CD4-positive, alpha-beta T cell treated with Interleukin-15 for 4 hours (primary cell): Measurements from ENCODE around the gene HLF.

Experiments used
- DNase-seq: peaks from one replicate; pipeline ENCODE4 v3.0.0-alpha.2; 2020; ENCODE audit warnings: low spot score

The HLF gene

DNA sequence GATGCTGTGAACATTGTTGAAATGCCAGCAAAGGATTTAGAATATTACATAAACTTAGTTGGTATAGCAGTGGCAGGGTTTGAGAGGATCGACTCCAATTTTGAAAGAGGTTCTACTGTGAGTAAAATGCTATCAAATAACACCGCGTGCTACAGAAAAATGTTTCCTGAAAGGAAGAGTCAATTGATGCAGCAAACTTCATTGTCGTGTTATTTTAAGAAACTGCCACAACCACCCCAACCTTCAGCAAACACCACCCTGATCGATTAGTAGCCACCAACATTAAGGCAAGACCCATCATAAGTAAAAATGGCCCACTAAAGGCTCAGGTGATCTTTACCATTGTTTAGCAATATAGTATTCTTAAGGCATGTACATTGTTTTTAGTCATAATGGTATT, 27.3 kb downstream of the HLF start:
- no peak for DNase-seq

DNA sequence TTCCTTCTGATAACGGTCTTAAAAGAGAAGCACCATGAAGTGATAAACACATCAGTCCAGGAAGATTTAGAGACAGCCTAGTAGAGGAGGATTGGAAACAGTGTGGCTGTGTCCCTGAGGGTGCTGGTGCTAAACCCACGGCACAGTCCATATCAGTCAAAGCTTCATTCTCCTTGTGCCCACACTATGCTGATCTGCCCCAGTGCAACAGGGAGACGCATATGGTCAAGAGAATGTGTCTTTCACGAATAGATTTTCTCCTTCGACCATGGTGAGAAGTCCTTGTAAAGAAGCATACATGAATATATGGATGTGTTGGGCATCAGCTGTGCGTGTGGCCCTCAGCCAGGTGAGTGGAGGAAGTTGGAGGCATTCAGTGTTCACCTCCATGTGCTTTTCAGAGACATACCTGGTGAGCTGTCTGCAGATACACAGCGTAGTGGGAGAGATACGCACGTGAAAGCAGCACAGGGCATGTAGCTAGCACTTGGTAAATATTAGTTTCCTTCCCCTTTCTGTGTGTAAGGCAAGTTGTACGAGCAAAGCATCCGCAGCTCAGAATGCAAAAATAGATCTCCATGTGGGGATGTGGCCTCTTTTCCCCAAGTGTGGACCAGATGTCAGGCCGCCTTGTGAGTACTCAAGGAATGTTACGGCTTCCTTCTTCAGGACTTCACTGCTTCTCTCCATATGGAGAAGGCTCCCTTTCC, 29.4 kb downstream of the HLF start:
- no peak for DNase-seq

DNA sequence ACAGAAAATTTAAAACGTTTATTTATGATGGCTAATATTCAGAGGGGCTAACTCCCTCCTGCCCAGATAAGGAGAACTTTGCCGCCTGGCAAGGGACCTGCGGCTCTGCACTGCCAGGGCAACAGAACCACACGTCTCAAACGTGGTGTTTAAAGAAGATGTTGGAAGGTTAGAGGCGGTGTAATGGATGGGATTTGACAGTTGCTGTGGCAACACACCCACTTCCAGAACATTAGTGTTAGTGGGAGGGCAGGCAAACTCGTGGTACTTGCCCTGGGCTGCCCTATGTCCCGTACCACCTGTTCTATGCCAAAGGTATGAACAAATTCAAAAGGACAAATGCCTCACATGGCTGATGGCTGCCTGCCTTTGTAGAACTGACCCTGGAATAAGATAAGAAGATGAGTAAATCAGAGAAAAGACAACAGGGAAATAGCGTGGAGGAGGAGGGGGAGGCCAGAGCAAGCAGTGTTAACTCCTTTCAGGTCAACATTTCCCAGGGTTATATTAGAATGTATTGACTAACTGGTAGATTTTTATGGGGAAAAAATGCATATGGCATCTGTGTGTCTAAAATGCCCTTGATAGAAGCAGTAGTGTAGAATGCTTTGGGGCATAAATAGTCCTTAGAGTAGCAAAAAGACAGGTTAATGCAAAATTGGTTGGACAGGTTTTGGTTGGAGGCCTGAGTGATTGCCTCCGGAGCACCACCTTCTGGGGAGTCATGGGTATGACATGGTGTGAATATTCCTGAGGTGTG, 30.8 kb downstream of the HLF start:
- peak; percentile 62 for DNase-seq

DNA sequence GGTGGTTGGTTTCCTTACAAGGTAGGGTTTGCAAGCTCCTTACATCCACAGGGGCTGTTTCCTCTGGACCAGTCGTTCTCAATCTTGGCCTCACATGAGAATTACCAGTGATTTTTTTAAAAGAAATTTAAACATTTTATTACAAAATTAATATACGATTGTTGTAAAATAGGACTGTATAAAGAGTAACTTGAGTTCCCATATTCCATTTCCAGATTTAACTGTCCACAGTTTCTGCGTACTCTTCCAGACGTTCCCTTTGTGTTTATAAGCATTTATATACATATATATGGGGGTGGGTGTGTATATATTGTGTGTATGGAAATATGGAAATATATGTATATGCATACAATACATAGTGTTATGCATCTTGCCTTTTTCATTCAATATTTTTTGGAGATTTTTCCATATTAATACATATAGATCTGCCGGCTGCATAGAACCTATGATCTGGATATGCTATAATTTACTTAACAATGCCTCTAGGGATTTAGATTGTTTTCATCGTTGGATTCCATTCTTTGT, 31.5 kb downstream of the HLF start:
- DNase-seq: no peak

DNA sequence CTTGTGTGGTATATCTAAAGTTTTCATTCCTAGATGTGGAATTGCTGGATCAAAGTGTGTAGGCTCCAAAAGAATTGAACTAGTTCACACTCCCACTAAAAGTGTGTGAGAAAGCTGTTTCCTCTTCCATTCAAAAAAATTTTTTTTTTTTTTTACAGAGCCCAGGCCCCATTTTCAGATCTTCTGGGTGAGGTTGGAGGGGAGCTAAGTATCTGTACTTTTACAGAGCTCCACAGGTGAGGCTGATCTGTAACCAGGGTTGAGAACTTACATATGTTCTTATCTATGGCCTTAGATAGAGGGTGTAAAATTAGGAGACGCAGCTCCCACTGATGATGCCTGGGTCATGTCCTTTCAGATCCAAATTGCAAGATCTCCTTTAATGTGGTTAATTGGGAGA, 31.9 kb downstream of the HLF start:
- no peak for DNase-seq

DNA sequence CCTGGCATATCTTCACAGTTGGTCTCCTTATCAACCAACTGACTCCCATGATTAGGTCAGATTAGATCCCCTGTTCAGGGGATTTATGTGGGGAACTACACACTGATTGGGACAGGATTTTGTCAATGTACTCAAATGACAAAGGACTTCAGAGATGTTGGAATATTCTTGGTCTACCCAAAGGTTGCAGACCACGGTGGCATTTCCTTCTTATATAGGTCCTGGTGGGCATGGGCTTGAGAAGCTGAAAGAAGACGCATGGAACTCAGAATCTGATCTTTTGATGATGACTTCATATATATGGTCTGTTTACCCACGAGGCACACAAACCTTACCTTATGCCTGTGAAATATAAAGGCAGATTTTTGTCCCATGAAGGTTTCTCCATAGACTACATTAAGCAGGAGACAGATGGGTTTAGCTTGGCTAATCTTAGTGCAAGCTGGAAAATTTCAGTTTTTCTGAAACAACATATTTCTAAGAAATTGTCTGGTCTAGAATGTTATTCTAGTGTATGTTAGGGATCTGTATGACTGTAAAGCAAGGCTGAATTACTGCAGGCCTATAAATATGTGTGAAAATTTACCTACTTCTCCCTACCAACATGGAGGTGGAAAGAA, 33.5 kb downstream of the HLF start:
- no peak for DNase-seq

DNA sequence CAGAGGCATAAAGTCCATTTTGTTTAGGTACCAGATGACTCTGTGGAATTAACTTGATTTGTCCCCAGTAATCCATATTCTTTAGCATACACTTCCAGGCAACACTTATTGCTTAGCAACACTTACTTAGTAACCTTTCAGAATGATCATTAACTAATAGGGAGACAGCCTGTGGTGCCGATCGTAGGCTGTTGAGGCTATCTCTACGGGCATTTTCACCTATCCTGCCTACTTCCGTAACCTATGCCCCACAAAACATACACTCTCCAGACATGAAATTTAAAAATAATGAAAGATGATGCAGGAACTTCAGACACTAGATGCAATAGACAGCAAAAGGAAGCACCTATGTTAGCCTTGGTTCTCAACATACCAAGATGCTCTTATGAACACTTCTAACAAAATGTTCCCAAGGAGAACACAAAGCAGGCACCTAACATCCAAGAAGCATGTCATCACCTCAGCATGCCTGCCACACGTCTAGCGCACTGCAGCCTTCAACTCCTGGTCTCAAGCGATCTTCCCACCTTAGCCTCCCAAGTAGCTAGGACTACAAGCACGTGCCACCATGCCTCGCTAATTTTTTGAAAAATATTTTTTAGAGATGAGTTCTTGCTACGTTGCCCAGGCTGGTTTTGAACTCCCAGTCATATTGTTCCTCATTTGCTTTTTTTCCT, 34.5 kb downstream of the HLF start:
- no peak for DNase-seq

DNA sequence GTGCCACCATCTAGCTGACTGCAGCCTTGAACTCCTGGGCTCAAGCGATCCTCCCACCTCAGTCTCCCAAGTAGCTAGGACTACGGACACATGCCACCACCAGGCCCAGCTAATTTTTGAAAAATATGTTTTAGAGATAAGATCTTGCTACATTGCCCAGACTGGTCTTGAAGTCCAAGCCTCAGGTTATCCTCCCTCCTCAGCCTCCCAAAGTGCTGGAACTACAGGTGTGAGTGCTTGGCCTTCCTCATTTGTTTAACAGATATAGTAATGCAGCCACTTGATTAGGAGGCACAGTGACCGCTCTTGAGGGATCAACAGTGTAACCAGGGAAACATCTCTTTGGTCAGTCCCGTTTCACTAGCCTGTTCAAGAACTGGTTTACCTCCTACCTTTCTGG, 35.1 kb downstream of the HLF start:
- DNase-seq: no peak

DNA sequence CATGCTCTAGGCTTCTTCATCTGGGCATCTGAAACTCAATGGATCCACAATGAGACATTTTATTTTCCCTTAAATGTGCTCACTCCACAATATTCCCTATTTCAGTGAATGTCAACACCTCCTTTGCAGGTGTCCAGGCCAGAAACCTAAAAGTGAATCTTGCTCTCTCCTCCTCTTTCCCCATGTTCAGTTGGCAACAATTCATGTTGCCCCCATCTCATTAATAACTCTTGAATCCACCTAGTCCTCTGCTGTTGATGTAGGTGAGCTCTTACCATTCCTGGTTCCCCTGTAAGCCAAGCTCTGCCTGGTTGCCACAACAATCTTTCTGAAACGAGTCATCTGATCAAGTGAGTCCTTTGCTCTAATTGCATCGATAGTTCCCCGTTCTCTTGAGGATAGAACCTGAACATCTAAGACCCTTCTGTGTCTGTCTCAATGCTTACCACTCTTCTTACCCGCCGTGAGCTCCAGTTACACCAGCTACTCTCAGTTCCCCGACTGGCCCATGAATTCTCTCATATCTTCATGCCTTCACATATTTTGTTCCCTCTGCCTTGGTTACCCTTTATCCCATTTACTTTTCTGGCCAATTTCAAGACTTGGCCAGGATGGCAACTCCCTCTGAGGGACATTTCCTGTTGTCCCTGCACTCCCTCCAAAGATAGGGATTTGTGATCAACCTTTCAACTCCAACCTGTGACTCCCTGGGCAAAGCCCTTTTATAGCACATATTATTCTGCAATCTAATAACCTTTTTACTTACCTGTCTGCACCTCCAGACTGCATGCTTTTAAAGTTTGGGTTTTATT, 35.9 kb downstream of the HLF start:
- no peak for DNase-seq

DNA sequence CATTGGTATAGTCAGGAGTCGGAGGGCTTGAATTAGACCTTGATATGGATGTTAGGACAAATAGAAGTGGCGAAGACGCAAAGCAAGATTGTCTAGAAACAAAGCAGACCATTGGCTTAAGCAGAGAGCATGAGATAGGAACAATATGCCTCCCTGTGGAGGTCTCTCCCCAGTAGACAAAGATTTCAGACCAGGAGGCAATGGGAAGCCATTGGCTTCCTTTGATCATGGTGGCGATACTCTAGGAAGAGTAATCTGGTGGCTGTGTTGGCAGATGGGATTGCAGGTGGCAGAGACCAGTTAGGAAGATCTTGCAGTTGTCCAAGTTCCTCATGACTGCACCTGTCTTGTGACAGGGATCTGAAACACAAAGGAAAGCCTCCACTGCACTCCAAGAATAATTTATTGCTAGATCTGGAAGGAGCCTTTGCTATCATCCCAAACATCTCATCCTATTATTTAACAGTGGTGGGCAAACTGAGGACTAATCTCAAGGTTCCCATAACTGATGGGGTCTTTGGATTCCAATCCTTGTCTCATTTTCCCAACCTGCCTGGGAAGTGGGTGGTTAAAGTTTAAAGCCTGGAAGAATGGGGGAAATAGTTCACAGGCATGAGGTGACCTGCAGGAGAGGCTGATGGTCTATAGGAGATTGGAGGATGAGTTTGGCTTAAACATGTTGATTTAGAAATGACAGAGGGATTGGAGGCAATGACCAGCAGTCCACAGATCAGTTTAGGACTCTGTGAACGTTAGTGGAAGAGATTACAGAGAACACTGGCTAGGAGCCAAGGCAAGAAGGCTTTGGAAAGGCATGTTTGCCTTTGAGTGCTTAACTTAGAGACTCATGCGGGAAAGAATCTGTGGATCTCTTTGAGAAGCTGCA, 37.0 kb downstream of the HLF start:
- no peak for DNase-seq

DNA sequence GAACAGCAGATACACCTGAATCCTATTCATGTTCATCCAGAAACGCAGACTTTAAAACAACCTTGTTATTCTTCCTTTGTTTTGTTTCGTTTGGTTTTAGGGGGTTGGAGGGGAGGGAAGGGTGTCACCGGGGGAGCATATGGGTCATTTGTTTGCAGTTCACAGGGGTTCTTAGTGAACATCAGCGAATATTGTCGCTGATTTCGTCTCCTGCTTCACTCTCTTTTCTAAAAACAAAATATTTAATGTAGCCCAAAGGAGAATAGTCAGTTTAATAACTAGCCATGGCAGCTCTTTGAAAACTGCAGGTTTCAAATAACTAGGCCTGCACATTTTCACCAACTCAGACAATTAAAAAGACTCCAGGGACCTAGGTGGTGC, 37.6 kb downstream of the HLF start:
- no peak for DNase-seq

DNA sequence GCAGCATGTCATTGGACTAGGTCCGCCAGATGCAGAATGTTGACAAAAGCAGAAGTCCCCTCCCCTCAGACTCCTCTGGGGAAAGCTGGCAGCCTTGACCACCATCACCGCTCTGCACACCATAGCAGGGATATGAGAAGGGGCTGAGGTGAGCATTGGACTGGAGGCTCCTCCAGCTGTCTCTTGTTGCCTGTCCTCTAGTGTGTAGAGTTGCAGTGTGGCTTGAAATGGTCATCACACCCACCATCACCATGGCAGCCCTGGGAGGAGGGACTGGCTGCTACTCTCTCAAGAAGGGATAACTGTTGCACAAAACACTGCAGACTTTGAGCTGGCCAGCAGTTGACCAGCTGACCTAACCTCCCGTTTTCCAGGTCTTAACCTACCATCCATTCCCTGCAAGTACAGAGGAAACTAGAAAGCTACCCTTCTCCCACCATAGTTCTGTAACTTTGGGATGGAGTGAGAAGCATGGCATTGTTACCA, 38.3 kb downstream of the HLF start:
- DNase-seq: no peak

DNA sequence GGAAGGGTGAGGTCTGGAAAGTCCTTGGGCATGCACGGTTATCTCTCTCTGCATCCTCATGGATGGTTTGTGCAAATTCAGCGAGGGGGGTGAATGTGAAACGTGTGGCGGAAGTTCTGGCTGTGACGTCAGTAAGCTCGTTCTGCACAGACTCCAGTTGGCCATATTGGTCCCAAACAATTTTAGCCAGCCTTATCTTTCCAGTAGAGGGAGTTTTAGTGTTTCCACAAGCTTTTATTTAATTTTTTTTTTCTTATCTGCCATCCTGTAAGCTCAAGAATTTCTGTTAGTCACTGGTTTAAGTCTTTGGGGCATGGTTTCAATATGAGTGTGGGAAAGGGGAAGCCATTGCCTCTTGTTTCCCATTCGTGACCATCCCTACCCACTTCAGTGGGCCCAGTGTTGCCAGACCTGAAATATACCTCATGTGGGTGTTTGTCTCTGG, 39.0 kb downstream of the HLF start:
- no peak for DNase-seq

DNA sequence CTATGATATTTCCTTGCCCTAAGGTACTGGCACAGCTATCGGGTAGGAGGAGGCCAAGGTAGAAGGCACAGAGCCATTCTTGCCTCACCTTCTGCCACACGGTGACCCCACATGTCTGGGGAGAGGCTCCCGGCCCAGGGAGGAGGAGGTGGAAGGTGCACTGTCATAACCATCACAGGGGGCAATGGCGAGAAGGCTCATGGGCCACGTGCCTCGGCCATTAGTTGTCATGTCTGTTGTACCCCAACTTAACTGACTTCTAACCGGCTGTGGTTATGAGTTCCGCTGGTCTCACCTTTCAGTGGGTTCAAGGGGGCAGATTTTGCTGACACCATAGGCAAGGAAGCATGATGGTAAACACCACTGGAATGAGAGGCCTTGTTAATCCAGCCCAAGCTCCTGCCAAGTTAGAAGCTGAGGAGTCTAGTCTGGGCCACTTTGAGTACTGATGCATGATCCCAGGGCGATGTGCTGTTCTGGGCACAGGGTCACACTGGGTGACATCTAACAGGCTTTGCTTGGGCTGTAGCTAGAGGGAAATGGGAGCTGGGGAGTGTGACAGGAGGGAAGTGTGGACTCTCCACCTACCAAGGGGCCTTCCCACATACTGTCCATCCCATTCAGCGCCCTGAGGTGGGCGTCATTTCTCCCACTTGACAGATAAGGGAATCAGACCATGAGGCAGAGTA, 39.6 kb downstream of the HLF start:
- no peak for DNase-seq

DNA sequence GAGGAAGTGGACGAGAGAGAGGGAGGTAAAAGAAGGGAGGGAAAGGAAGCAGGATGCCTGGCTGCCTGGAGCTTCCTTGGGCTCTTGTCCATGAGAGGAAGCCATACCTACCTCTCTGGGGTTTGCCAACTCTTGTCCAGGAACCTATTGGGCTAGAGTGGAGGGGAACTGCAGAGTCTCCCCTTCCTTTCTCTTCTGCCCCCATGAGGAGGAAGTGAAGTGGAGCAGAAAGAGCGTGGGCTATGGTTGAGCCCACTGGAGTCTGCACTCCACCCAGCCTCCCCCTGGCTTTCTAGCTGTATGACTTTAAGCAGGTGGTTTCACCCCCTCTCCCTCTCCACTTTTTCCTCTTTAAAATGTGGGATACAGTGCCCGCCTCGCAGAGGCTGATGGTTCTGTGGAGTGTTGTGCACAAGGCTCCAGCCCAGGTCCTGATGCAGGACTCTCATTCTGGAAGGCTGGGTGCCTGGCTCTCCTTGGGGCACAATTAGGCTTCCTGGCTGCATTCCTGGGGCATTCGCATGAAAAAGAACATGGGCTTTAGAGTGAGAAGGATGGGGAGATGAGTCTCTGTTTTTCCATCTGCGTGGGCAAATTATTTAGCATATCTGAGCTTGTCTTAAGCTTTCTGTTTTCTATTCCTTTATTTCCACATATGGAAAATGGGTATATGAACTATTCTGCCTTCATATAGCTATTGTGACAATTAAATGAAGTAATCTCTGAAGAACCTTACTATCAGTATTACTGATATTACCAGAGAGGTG, 40.7 kb downstream of the HLF start:
- no peak for DNase-seq

DNA sequence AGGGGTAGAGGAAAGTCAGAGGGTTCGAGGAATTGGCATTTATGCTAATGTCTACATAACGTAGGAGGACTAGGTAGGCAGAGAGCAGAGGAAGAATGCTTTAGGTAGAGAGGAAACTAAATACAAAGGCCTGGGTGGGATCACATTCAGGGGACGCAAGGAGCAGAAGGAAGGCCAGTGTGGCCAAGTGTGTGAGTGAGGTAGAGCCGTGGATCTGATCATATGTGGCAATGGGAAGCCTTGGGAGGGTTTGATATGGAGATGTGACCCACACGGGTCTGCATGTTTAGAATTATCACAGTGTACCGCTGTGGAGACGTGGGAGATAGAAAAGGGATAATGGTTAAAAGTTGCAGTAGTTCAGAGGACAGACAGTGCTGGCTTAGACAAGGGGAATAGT, 43.1 kb downstream of the HLF start:
- DNase-seq: no peak

DNA sequence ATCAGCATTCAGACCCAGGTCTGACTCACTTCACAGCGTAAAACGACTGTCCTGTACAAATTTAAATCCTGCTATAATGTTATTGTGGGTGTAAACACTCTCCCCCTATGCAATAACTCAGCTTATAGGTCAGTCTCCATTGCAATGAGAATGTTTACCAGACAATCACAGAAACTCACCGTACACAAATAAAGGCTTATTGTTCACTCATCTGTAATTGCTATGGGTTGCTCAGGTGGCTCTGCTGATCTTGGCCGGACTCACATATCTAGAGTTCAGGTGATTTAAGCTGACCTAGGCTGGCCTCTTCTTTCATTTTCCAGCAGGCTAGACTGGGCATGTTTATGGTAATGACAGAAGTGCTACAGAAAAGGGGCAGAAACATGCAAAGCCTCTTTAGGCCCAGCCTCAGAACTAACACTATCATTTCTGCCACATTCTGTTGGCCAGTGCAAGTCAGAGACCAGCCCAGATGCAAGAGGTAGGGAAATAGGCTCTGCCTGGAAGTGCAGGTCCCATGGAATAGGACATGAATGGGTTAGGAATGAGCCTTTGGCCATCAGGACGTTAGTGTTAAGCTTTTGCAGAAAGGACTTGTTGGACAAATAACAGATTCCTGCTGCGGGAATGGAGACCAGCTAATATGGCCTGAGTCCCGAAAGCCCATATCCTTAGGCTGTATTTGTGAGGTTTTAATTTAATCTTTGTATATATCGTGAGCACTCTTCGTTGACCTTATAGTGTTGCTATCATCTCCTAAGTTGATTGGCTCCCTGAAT, 44.0 kb downstream of the HLF start:
- DNase-seq: no peak

DNA sequence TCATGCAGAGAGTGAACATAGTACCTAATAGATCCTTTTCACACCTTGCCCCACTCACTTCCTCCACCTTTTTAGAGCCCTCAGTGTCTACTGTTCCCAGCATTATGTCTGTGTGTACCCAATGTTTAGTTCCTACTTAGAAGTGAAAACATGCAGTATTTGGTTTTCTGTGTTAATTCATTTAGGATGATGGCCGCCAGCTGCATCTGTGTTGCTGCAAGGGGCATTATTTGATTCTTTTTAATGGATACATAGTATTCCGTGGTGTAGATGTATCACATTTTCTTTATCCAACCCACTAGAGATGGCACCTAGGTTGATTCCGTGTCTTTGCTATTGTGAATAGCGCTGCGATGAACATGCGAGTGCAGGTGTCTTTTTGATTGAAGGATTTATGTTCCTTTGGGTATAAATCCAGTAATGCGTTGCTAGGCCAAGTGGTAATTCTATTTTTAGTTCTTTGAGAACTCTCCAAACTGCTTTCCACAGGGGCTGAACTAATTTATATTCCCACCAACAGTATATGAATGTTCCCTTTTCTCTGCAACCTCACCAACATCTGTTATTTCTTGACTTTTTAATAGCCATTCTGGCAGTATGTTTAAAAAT, 47.1 kb downstream of the HLF start:
- no peak for DNase-seq
